GM12873 (cell line): ENCODE data around the gene FAM228A.
A peak's percentile ranks its signal among the peaks of the same experiment; 100 is the strongest.

Experiments used
- CTCF ChIP-seq: IDR thresholded peaks from 2 replicates; pipeline ENCODE4 v1.5.1; 2012; ENCODE audit warnings: low read depth, mild to moderate bottlenecking, moderate library complexity, low read length, control low read depth; ENCODE audit not compliant: insufficient read depth; ENCODE audit errors: missing control alignments

FAM228A gene

GRCh38 chr2:24225499-24226242 lies 50.8 kb downstream of the FAM228A start:
- no peak for TF ChIP-seq CTCF

DNA sequence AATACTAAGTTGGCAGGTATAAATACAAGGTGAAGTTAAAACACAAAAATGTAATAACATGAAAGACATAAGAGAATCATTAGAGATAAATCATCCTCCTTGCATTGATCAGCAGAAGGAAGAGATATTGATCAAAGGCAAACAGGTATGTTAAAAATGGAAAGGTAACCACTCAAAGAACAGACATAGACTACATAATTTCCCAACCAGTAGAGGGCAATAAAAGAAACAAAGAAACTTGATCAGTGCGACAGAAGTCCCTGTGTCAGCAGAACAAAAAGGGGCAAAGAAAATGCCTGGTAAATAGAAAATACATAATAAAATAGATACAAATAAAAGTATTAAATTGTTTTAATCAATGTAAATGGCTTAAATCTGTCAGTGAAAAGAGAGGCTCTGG lies 53.6 kb downstream of the FAM228A start:
- TF ChIP-seq CTCF = peak; percentile 23

GRCh38 chr2:24231461-24231881 lies 56.6 kb downstream of the FAM228A start:
- TF ChIP-seq CTCF = no peak

GRCh38 chr2:24233321-24233720 lies 58.5 kb downstream of the FAM228A start:
- no peak for TF ChIP-seq CTCF

GRCh38 chr2:24237313-24237712 lies 62.5 kb downstream of the FAM228A start:
- TF ChIP-seq CTCF = no peak

GRCh38 chr2:24238158-24238557 lies 63.3 kb downstream of the FAM228A start:
- TF ChIP-seq CTCF = no peak

GRCh38 chr2:24239553-24239952 lies 64.7 kb downstream of the FAM228A start:
- TF ChIP-seq CTCF = no peak
